ENCODE results near the gene AHDC1.

DNA sequence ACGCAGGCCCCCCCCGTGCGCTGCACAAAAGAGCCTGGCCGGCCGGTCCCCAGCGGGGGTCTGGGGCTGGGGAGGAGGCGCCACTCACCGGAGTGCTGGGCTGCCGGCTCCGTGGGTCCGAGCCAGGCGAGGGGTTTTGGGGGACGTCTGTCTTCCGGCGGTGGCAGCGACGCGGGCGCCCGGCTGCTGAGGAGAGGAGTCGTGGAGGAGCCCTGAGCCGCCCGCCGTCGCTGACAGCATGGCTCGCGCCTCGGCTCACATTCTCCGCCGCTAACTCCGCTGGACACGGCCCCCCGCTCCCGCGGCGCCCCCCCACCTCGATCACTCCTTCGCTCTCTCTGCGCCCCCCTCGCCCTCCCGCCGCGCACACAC is 649 bp downstream of the AHDC1 start:
- TF ChIP-seq, protein P1, sequence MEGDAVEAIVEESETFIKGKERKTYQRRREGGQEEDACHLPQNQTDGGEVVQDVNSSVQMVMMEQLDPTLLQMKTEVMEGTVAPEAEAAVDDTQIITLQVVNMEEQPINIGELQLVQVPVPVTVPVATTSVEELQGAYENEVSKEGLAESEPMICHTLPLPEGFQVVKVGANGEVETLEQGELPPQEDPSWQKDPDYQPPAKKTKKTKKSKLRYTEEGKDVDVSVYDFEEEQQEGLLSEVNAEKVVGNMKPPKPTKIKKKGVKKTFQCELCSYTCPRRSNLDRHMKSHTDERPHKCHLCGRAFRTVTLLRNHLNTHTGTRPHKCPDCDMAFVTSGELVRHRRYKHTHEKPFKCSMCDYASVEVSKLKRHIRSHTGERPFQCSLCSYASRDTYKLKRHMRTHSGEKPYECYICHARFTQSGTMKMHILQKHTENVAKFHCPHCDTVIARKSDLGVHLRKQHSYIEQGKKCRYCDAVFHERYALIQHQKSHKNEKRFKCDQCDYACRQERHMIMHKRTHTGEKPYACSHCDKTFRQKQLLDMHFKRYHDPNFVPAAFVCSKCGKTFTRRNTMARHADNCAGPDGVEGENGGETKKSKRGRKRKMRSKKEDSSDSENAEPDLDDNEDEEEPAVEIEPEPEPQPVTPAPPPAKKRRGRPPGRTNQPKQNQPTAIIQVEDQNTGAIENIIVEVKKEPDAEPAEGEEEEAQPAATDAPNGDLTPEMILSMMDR (IDR thresholded peaks at IDR 0.05; ENCODE audit: low read depth, low read length, poor library complexity, severe bottlenecking): no peak
- TF ChIP-seq EZH2phosphoT487 (IDR thresholded peaks at IDR 0.05; ENCODE audit: borderline replicate concordance, low read length): no peak
